KOPT-K1 (cell line): Measurements from ENCODE around the gene PEX5.
"Not testable (repeated sequence)": the region's sequence is repeated elsewhere in the genome, so short reads cannot be mapped to it uniquely, and the experiment has no call there.

ENCODE experiments used
- H3K27ac ChIP-seq: fragments of 200-600 bp; sonication (generic); 2 replicates; pipeline ENCODE4 v1.5.1; 2016; ENCODE audit warnings: antibody characterized with exemption, mild to moderate bottlenecking, low read depth, low read length; ENCODE audit not compliant: poor library complexity, severe bottlenecking
- H3K36me3 ChIP-seq: fragments of 200-600 bp; sonication (generic); 2 replicates; pipeline ENCODE4 v1.5.1; 2017; ENCODE audit warnings: antibody characterized with exemption, mild to moderate bottlenecking, low read length, moderate library complexity; ENCODE audit not compliant: insufficient read depth
- H3K9me3 ChIP-seq: fragments of 200-600 bp; sonication (generic); 2 replicates; pipeline ENCODE4 v1.5.1; 2017; ENCODE audit warnings: antibody characterized with exemption, low read length, mild to moderate bottlenecking; ENCODE audit not compliant: insufficient read depth, poor library complexity, severe bottlenecking

Gene PEX5

GRCh38 chr12:7186058-7186457 lies 3.4 kb upstream of the PEX5 start:
- not testable (repeated sequence) for H3K27ac ChIP-seq, H3K9me3 ChIP-seq, H3K36me3 ChIP-seq

DNA sequence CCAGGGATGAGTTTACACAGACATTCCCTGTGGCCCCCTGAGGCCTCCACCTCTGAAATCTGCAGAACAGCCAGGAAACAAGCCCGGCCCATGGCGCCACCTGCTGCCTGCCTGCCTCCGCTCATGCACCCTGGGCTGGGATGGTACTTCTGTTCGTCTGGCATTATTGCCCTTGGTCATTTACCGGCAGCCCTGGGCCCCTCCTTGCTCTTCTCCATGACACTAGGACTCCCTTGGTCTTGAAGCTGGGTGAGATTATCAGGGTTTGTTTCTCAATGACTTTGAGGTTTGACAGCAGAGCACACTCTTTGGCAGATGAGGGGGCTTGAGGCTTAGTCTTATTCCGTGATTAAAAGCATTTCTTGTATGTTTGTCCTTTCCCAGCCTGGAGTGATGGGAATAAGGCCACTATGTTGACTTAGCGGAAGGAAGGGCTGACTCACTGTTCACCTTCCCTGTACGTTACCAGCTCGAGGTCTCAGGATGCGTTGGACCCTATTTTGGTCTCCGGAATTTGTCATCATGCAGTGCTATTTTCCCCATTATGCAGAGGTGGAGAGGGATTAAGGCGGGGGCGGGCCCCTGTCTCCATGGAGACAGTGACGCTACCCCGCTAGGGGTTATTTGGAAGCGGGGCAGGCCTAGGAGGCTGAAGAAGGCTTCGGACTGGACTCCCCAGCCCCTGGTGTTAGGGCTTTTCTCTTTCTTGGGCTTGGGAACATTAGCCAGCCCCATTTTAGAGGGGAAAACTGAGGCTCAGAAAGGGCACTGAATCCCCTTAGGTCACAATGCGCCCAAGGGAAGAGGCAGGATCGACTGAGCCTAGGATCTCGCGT lies 706 bp upstream of the PEX5 start:
- Histone ChIP-seq H3K27ac (peak overlapping the region; percentile 96), H3K9me3 (no peaks in the 10 kb centered on the region), H3K36me3 (peaks cover 27% of the 10 kb centered on the region)

GRCh38 chr12:7190268-7191055 lies 976 bp downstream of the PEX5 start:
- Histone ChIP-seq H3K9me3 (no peaks in the 10 kb centered on the region), H3K27ac (peak overlapping the region; percentile 96), H3K36me3 (peaks cover 43% of the 10 kb centered on the region)

- Histone ChIP-seq H3K36me3 (peaks cover 57% of the 10 kb centered on the region), H3K9me3 (no peaks in the 10 kb centered on the region)
Measured at GRCh38 chr12:7193674-7194073, 4.2 kb downstream of the PEX5 start.

GRCh38 chr12:7197841-7198240 lies 8.4 kb downstream of the PEX5 start:
- peaks cover 68% of the 10 kb centered on the region for H3K36me3 ChIP-seq
- no peak overlapping the region for H3K27ac ChIP-seq
- no peaks in the 10 kb centered on the region for H3K9me3 ChIP-seq

More at GRCh38 chr12:7193674-7194073, 4.2 kb downstream of the PEX5 start:
- no peak overlapping the region for H3K27ac ChIP-seq

GRCh38 chr12:7203109-7203508 lies 13.6 kb downstream of the PEX5 start:
- Histone ChIP-seq H3K9me3 (no peaks in the 10 kb centered on the region), H3K36me3 (peaks cover 85% of the 10 kb centered on the region), H3K27ac (no peak overlapping the region)

- peaks cover 94% of the 10 kb centered on the region for H3K36me3 ChIP-seq
- peaks cover 13% of the 10 kb centered on the region for H3K9me3 ChIP-seq
- H3K27ac ChIP-seq = no peak overlapping the region
Measured at GRCh38 chr12:7205091-7205490, 15.6 kb downstream of the PEX5 start.

DNA sequence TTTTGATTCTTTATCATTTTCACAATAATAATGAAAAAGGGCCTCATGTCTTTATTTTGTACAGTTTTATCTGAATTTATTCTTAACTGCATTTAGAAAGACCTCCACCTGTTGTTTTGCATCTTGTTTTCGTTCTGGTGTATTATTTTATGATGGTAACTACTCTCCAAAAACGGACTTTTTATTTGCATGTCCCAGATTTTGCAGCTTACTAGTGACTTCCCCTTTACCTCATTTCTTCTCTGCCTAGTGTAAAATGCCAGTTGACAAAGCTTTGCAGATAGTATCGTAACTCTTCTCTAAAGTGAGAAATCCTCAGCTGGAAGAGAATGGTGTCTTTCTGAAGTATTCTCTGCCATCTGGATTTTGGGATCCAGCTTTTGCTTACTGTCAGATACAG lies 17.2 kb downstream of the PEX5 start:
- Histone ChIP-seq H3K9me3 (peaks cover 28% of the 10 kb centered on the region), H3K36me3 (peaks cover 99% of the 10 kb centered on the region), H3K27ac (no peak overlapping the region)

DNA sequence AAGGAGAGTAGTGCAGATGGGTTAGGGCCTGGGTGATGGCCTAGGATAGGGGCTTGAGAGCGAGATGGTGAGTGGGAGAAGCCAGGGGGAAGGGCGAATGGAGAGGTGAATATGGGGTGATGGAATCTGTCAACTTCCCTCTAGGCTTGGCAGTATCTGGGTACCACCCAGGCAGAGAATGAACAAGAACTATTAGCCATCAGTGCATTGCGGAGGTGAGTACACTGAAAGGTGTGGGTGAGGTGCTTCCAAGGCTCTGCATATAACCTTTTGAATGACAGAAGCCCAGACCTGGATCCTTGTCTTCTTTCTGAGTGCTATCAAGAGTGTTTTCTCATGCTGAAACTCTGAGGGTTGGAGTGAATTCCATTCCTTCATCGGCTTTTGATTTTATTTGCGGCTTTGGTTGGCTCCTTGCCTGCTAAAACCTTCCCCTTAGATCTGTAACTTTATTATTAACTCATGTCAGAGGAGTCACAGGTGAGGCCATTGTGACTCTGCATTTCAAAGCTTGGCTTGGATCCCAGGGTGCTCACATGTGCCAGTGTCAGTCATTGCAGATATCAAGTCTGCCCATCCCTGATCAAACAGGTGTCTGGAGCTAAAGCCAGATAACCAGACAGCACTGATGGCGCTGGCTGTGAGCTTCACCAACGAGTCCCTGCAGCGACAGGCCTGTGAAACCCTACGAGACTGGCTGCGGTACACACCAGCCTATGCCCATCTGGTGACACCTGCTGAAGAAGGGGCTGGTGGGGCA lies 18.6 kb downstream of the PEX5 start:
- H3K36me3 ChIP-seq = peaks cover 98% of the 10 kb centered on the region
- no peak overlapping the region for H3K27ac ChIP-seq
- H3K9me3 ChIP-seq = peaks cover 37% of the 10 kb centered on the region

DNA sequence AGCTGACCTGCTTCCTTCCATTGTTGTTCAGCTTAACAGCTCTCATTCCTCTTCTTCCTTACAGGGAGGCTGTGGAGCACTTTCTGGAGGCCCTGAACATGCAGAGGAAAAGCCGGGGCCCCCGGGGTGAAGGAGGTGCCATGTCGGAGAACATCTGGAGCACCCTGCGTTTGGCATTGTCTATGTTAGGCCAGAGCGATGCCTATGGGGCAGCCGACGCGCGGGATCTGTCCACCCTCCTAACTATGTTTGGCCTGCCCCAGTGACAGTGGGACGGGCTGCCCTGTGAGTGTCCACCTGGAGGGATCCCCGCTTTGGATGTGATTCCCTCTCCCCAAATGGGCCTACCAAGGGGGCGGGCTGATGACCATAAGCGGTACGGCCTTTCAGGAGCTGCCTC lies 20.5 kb downstream of the PEX5 start:
- peaks cover 80% of the 10 kb centered on the region for H3K36me3 ChIP-seq
- peaks cover 37% of the 10 kb centered on the region for H3K9me3 ChIP-seq
- no peak overlapping the region for H3K27ac ChIP-seq

GRCh38 chr12:7210642-7211151 lies 21.2 kb downstream of the PEX5 start:
- peaks cover 72% of the 10 kb centered on the region for H3K36me3 ChIP-seq
- no peak overlapping the region for H3K27ac ChIP-seq
- H3K9me3 ChIP-seq = peaks cover 37% of the 10 kb centered on the region

DNA sequence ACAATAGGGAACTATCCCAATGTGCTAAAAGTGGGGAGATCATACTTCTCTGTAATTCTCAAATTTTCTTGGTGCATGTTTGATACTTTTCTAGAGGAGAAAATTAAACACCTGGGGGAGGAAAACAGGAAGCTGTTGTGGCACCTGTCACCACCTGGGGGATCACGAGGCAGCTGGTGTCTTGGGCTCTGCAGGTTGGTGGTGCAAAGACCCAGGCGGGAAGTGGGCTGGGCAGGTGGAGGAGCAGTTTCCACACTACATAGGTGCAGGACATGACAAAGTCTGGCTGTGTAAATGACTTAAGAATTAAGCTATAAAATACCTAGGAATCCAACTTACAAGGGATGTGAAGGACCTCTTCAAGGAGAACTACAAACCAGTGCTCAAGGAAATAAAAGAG lies 23.2 kb downstream of the PEX5 start:
- H3K27ac ChIP-seq = no peak overlapping the region
- peaks cover 37% of the 10 kb centered on the region for H3K9me3 ChIP-seq
- peaks cover 53% of the 10 kb centered on the region for H3K36me3 ChIP-seq

GRCh38 chr12:7213745-7214144 lies 24.3 kb downstream of the PEX5 start:
- H3K27ac ChIP-seq = not testable (repeated sequence)
- peaks cover 43% of the 10 kb centered on the region for H3K36me3 ChIP-seq
- peaks cover 37% of the 10 kb centered on the region for H3K9me3 ChIP-seq

- H3K36me3 ChIP-seq = peaks cover 4% of the 10 kb centered on the region
- H3K27ac ChIP-seq = no peak overlapping the region
- peaks cover 4% of the 10 kb centered on the region for H3K9me3 ChIP-seq
Measured at GRCh38 chr12:7217475-7218069, 28.1 kb downstream of the PEX5 start.
